K562 (cell line): ENCODE results near the gene RHOV. TPM values are rescaled to one million over a fixed set of nuclear protein-coding genes. Genes with fewer than 3 reads are reported as not detected.

Experiments used
- ATAC-seq: fragments of 200-7000 bp; cut with Tn5 transposase; 3 replicates; pipeline ENCODE4 v1.9.1; 2020; ENCODE audit warnings: moderate library complexity
- BruUV-seq: library from RNA; stranded (reverse); fragments of 400-500 nt; replicated peaks from 2 replicates; lab custom pipeline; 2021; lab: Mats Ljungman, UMichigan
- CTCF ChIA-PET: fragments of 300-600 bp; formaldehyde crosslinking; extraction: SDS; loops from one replicate; lab custom pipeline; 2021; ENCODE audit warnings: low intra/inter-chr PET ratio; lab: Yijun Ruan, JAX
- POLR2A ChIA-PET: fragments of 300-600, 350-650 bp; sonication (Branson Sonifier 250); formaldehyde crosslinking; extraction: SDS; loops from one replicate; lab custom pipeline; 2021; ENCODE audit warnings: antibody characterized with exemption, inconsistent platforms; lab: Yijun Ruan, JAX
- DNase-seq, 4 experiments: peaks; one replicate each; pipeline versions ENCODE4 v3.0.0 to v3.0.0-alpha.2; 2011 to 2018; ENCODE audit warnings: low spot score in 3 of 4, mixed read lengths in 3 of 4; ENCODE audit errors: extremely low read depth in 1 of 4
- FAIRE-seq: peaks from 2 replicates; lab custom pipeline; 2011; peaks lifted over from hg19 to GRCh38; lab: Jason Lieb, UNC
- H2AFZ ChIP-seq: 2 replicates; pipeline ENCODE4 v1.6.0; 2011; ENCODE audit warnings: low read depth, low read length, control low read depth, inconsistent platforms
- H3K27ac ChIP-seq: fragments of 200-600 bp; 3 replicates; pipeline ENCODE4 v1.8.0; 2011; ENCODE audit warnings: low read depth, mild to moderate bottlenecking, control low read depth, inconsistent platforms, low read length, moderate library complexity, mixed read lengths; ENCODE audit errors: extremely low read depth
- H3K27me3 ChIP-seq, 2 experiments: fragments of 300-600 bp in 1 of 2; 2 replicates in 1 of 2; 3 replicates in 1 of 2; pipeline versions ENCODE4 v1.6.0 to v1.8.0; 2011; ENCODE audit warnings: inconsistent platforms in 2 of 2, low read length in 2 of 2, mild to moderate bottlenecking in 1 of 2, mixed read lengths in 1 of 2, moderate library complexity in 1 of 2; ENCODE audit not compliant: control insufficient read depth in 2 of 2, insufficient read depth in 2 of 2
- H3K36me3 ChIP-seq: fragments of 300-600 bp; 3 replicates; pipeline ENCODE4 v1.8.0; 2011; ENCODE audit warnings: mild to moderate bottlenecking, low read length, inconsistent platforms; ENCODE audit not compliant: control insufficient read depth, insufficient read depth
- H3K4me1 ChIP-seq, 2 experiments: fragments of 200-600 bp in 1 of 2; replicated peaks in 1 of 2; 2 replicates in 1 of 2; 3 replicates in 1 of 2; pipeline versions ENCODE4 v1.5.1 to v1.8.0; 2011; ENCODE audit warnings: inconsistent platforms in 2 of 2, low read length in 2 of 2, mild to moderate bottlenecking in 1 of 2, mixed read lengths in 1 of 2, moderate library complexity in 1 of 2; ENCODE audit not compliant: control insufficient read depth in 2 of 2, insufficient read depth in 2 of 2
- H3K4me2 ChIP-seq: 2 replicates; pipeline ENCODE4 v1.6.1; 2011; ENCODE audit warnings: low read length, control low read depth, inconsistent platforms, mixed read lengths; ENCODE audit not compliant: insufficient read depth
- H3K4me3 ChIP-seq: fragments of 200-600 bp; sonication (generic), shearing (Covaris generic); 2 replicates; pipeline ENCODE4 v1.5.1; 2016; ENCODE audit warnings: control low read depth, inconsistent platforms
- H3K79me2 ChIP-seq: fragments of 200-600 bp; 3 replicates; pipeline ENCODE4 v1.8.0; 2011; ENCODE audit warnings: low read length, inconsistent platforms; ENCODE audit not compliant: control insufficient read depth, insufficient read depth
- H3K9ac ChIP-seq, 2 experiments: 2 replicates each; pipeline versions ENCODE4 v1.6.0 to v1.6.1; 2011; ENCODE audit warnings: low read depth in 2 of 2, low read length in 2 of 2, control low read depth in 1 of 2, inconsistent platforms in 1 of 2, mild to moderate bottlenecking in 1 of 2, mixed read lengths in 1 of 2; ENCODE audit not compliant: insufficient read depth in 1 of 2
- H3K9me1 ChIP-seq: one replicate; pipeline ENCODE4 v1.6.0; 2011; ENCODE audit warnings: inconsistent platforms, mild to moderate bottlenecking, low read length, moderate library complexity; ENCODE audit not compliant: control insufficient read depth, insufficient read depth
- H3K9me3 ChIP-seq: replicated peaks from 2 replicates; pipeline ENCODE4 v1.5.1; 2011; ENCODE audit warnings: low read depth, low read length, inconsistent platforms; ENCODE audit not compliant: control insufficient read depth, insufficient read depth
- H4K20me1 ChIP-seq: replicated peaks from 2 replicates; pipeline ENCODE4 v1.6.1; 2011; ENCODE audit warnings: low read length, inconsistent platforms, mixed read lengths; ENCODE audit not compliant: control insufficient read depth, insufficient read depth
- CEBPB ChIP-seq: fragments of 450-650 bp; IDR thresholded peaks from 2 replicates; pipeline ENCODE4 v1.6.1; 2016; ENCODE audit warnings: missing genetic modification characterization, missing compliant biosample characterization
- NCOA6 ChIP-seq: fragments of 450-650 bp; IDR thresholded peaks from 2 replicates; pipeline ENCODE4 v1.6.1; 2017; ENCODE audit warnings: mild to moderate bottlenecking
- ZNF184 ChIP-seq: sonication (generic); formaldehyde crosslinking; IDR thresholded peaks from 2 replicates; pipeline ENCODE4 v1.5.0; 2020; ENCODE audit warnings: missing genetic modification reagents
- WGBS: fragments of 100-300 bp; shearing (Covaris generic); methylation state at CpG from one replicate; pipeline ENCODE4 v1.1.6; 2016; ENCODE audit warnings: low coverage, mixed read lengths; ENCODE audit not compliant: insufficient coverage; ENCODE audit errors: missing lambda C conversion rate; 5-methylcytosine and 5-hydroxymethylcytosine counted together
- in situ Hi-C: fragments of 300-500 bp; cut with MboI; formaldehyde crosslinking; loops from 4 replicates; pipeline ENCODE4 v1.15.0; 2018; ENCODE audit warnings: inconsistent platforms, mixed read lengths
- intact Hi-C: fragments of 100-400 bp; cut with micrococcal nuclease; formaldehyde crosslinking; loops from 2 replicates; pipeline ENCODE4 v1.14.2; 2022
- polyA plus RNA-seq, 8 experiments: library from polyadenylated mRNA; depleted of rRNA in 4 of 8; stranded (reverse) in 5 of 8; unstranded in 3 of 8; fragments of >200 nt; fragmentation: Nextera tagmentation in 2 of 8; fragmentation: Illumina TruSeq in 1 of 8; extraction: Ambion mirVana in 2 of 8; extraction: Trizol in 1 of 8; gene quantifications; 2 replicates each; pipeline versions ENCODE4 v1.2.1 to v1.2.3, GENCODE V29; 2011 to 2014; ENCODE audit warnings: inconsistent platforms in 1 of 8, missing spikeins in 1 of 8
- total RNA-seq, 7 experiments: library from RNA; depleted of rRNA in 6 of 7; stranded (reverse); fragments of >200 nt in 6 of 7; fragmentation: Illumina TruSeq in 2 of 7; extraction: Trizol in 2 of 7; gene quantifications; 2 replicates each; pipeline versions ENCODE4 v1.2.1 to v1.2.3, GENCODE V29; 2011 to 2021; ENCODE audit warnings: low replicate concordance in 1 of 7
- TF ChIP-seq, protein P1 (sequence below): fragments of 450-650 bp; IDR thresholded peaks from 2 replicates; pipeline ENCODE4 v1.6.1; 2016

The RHOV gene
- total and polyA plus RNA-seq, 9 of the 15 experiments (the other 6 are each of a cell fraction or from before 2014, with no cell fraction given), result 0.08 to 2.0 (median 1.1) TPM

DNA sequence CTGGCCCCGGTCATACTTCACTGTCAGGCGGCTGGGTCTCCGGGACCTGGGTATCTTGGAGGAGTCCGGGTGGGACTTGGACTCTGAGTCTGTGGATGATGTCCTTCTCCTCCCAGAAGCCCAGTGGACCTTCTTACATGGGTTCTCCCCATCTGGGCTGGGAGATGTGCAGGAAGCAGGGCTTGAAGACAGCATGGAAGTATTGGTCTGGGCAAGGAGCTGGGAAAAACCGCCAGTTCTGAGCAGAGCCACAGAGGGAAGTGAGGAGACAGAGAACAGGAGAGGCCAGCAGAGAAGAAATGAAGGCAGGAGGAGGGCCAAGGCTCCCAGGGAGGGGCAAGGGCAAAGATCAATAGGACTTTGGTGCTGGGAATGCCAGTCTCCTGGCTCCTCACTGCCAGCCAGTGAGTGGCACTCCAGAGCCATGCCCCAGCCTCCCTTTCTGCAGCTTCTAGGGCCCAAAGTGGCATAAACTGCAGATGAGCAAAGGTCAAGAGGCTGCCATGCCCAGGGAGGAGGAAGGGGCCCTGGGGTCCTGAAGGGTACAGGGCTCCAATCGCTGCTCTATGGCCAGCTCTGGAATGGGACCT is 45.5 kb downstream of the RHOV start, which contains the start of gene PPP1R14D:
Gene PPP1R14D (minus strand): TSS at position 262 of the 590 bp plus-strand sequence. CDS start 67 bp downstream, at position 195.
- Histone ChIP-seq H3K9me3 (no peaks in the 10 kb centered on the region), H3K27ac (no peak within 1 kb of the TSS), H3K79me2 (no peaks in the 10 kb centered on the region), H3K9me1 (no peaks in the 10 kb centered on the region), H3K4me3 (no peak within 1 kb of the TSS), H3K4me1 (peaks cover 5 to 28% of the 10 kb centered on the region in 2 experiments; a peak in 4 of 5 replicates), H3K4me2 (peak within 1 kb of the TSS; percentile 17; the same call in 1 of the 2 replicates), H2AFZ (peak within 1 kb of the TSS; percentile 88), H3K27me3 (no peaks in the 10 kb centered on the region), H3K36me3 (no peaks in the 10 kb centered on the region), H4K20me1 (peaks cover 4% of the 10 kb centered on the region), H3K9ac (no peak within 1 kb of the TSS)
- intact Hi-C loops (no loop called here), in situ Hi-C loops (no loop called here)
- no peak for FAIRE-seq
- no peak for DNase-seq
- ATAC-seq, result peak; percentile 37; the same call in 2 of the 3 replicates
- BruUV-seq, result no TSS peak
- POLR2A ChIA-PET, result interaction anchor here (0.6 to 1.4 kb wide), 6 partner anchors 9 to 288 kb away, joined by 3 to 10 read pairs (median 4); partner anchors contain the start of gene INO80
- no peak for TF ChIP-seq NCOA6
- TF ChIP-seq, protein P1, sequence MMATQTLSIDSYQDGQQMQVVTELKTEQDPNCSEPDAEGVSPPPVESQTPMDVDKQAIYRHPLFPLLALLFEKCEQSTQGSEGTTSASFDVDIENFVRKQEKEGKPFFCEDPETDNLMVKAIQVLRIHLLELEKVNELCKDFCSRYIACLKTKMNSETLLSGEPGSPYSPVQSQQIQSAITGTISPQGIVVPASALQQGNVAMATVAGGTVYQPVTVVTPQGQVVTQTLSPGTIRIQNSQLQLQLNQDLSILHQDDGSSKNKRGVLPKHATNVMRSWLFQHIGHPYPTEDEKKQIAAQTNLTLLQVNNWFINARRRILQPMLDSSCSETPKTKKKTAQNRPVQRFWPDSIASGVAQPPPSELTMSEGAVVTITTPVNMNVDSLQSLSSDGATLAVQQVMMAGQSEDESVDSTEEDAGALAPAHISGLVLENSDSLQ, result peak; percentile 39; the same call in 1 of the 2 replicates
- no peak for TF ChIP-seq CEBPB (tag)
- TF ChIP-seq ZNF184, result no peak
- 49% methylated on average over 6 of the region's 6 CpGs for WGBS
- CTCF ChIA-PET, result interaction anchor here (0.7 kb wide), 1 partner anchor 12 kb away, joined by 4 read pairs; no protein-coding TSS in a partner anchor
